Esophagus (tissue), 2 donors: ENCODE data around the gene STX8. TPM values are rescaled to one million over a fixed set of nuclear protein-coding genes. Genes with fewer than 3 reads are reported as not detected.
"Not testable (repeated sequence)": the region's sequence is repeated elsewhere in the genome, so short reads cannot be mapped to it uniquely, and the experiment has no call there.

Experiments used
- H3K27ac ChIP-seq, 2 donors: one replicate each; pipeline ENCODE4 v1.5.1; 2013; ENCODE audit warnings: low read depth in 2 of 2, mild to moderate bottlenecking in 2 of 2, inconsistent platforms in 1 of 2, low read length in 1 of 2, moderate library complexity in 1 of 2
- H3K27me3 ChIP-seq, 2 donors: one replicate each; pipeline ENCODE4 v1.6.1; 2013; ENCODE audit warnings: low read length in 2 of 2, control low read depth in 1 of 2, mild to moderate bottlenecking in 1 of 2; ENCODE audit not compliant: insufficient read depth in 2 of 2, control insufficient read depth in 1 of 2
- H3K36me3 ChIP-seq, 2 donors: one replicate each; pipeline ENCODE4 v1.6.1; 2013; ENCODE audit warnings: low read length in 1 of 2; ENCODE audit not compliant: control insufficient read depth in 2 of 2, insufficient read depth in 2 of 2
- H3K4me1 ChIP-seq, 2 donors: one replicate each; pipeline ENCODE4 v1.6.1; 2013; ENCODE audit warnings: low read length in 1 of 2; ENCODE audit not compliant: control insufficient read depth in 2 of 2, insufficient read depth in 2 of 2
- H3K4me3 ChIP-seq, 2 donors: one replicate each; pipeline ENCODE4 v1.5.1; 2013; ENCODE audit warnings: low read length in 2 of 2, mild to moderate bottlenecking in 2 of 2, low read depth in 1 of 2, moderate library complexity in 1 of 2
- H3K9me3 ChIP-seq, 2 donors: one replicate each; pipeline ENCODE4 v1.6.1; 2013; ENCODE audit warnings: mild to moderate bottlenecking in 2 of 2, low read depth in 1 of 2, low read length in 1 of 2, moderate library complexity in 1 of 2; ENCODE audit not compliant: control insufficient read depth in 2 of 2, insufficient read depth in 1 of 2
- WGBS, 2 donors: extraction: QIAGEN DNeasy Blood & Tissue Kit; methylation state at CpG; one replicate each; pipeline ENCODE4 v1.1.7; 2013; 5-methylcytosine and 5-hydroxymethylcytosine counted together
- polyA plus RNA-seq, 2 donors: library from polyadenylated mRNA; stranded (reverse); fragments of 200-250 nt; gene quantifications; one replicate each; pipeline ENCODE4 v1.2.3, GENCODE V29; 2013
- donor health status: healthy with polysubstance abuse.
- donor health status: Bipolar disorder and iron deficiency.

Gene STX8
- polyA plus RNA-seq, 2 donors = 37.0 to 44.8 TPM

DNA sequence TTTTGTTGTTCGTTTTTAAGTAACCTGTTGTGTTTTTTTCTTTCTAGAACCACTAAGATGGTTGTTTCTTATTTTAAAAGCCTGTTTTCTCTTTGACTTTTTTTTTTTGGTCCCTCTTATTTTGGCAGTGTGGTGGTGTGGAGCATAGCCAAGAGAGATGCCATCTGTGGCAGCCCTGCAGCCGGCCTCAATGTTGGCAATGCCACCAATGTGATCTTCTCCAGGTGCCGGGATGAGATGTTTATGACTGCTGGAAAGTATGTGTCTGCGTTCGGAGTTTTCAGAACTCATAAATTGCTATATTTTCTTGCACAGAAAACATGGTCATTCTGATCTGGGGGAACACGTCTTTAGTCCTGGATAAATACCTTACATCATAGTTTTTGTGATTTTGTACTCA, 18.4 kb upstream of the STX8 start:
- no peak overlapping the region for H3K4me3 ChIP-seq
- no peaks in the 10 kb centered on the region for H3K4me1 ChIP-seq
- H3K9me3 ChIP-seq = no peaks in the 10 kb centered on the region
- H3K27ac ChIP-seq = no peak overlapping the region
- no peaks in the 10 kb centered on the region for H3K27me3 ChIP-seq
- 62 to 69% methylated on average over 6 of the region's 6 CpGs for WGBS, 2 donors
- H3K36me3 ChIP-seq = no peaks in the 10 kb centered on the region

GRCh38 chr17:9587969-9588656, 12.5 kb upstream of the STX8 start:
- WGBS, 2 donors = 88 to 92% methylated on average over 10 of the region's 10 CpGs
- Histone ChIP-seq H3K36me3 (no peaks in the 10 kb centered on the region), H3K27ac (no peak overlapping the region), H3K27me3 (no peaks in the 10 kb centered on the region), H3K4me1 (no peaks in the 10 kb centered on the region), H3K9me3 (no peaks in the 10 kb centered on the region), H3K4me3 (no peak overlapping the region)

- peaks cover 0 to 7% of the 10 kb centered on the region in 2 donors for H3K4me1 ChIP-seq
- no peak overlapping the region for H3K4me3 ChIP-seq
- H3K36me3 ChIP-seq = no peaks in the 10 kb centered on the region
- no peaks in the 10 kb centered on the region for H3K9me3 ChIP-seq
- H3K27me3 ChIP-seq = no peaks in the 10 kb centered on the region
- H3K27ac ChIP-seq = no peak overlapping the region
- 17 to 20% methylated on average over 4 of the region's 4 CpGs for WGBS, 2 donors
These were observed 1.7 kb upstream of the STX8 start for GRCh38 chr17:9577373-9577709.

GRCh38 chr17:9576521-9577372, 1.1 kb upstream of the STX8 start, which contains the start of gene CFAP52:
TSS of gene CFAP52 (plus strand) at chr17:9576642. CDS start at chr17:9576696, 54 bp downstream.
- Histone ChIP-seq H3K27me3 (no peaks in the 10 kb centered on the region), H3K27ac (peak within 1 kb of the TSS in 1 of 2 donors; percentile 57), H3K4me3 (peak within 1 kb of the TSS; percentile 86 to 100), H3K36me3 (no peaks in the 10 kb centered on the region), H3K9me3 (no peaks in the 10 kb centered on the region), H3K4me1 (peaks cover 0 to 7% of the 10 kb centered on the region in 2 donors)
- 9 to 11% methylated on average over 38 of the region's 38 CpGs for WGBS, 2 donors

DNA sequence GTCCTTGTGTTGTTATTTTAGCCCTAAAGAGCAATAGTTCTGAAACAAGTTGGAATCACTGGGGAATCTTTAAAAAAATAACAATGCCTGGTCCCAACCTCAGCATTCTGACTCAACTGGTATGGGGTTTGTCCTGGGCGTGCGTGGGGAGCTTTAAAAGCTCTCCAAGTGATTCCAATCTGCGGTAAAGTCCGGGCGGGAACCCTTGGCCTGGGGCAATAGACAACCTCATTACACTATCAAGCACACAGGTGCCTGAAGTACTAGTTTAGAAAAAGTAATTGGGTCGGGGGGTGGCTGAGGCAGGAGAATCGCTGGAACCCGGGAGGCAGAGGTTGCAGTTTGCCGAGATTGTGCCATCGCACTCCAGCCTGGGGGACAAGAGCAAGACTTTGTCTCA, 4.4 kb downstream of the STX8 start:
- Histone ChIP-seq H3K4me1 (no peaks in the 10 kb centered on the region), H3K27me3 (no peaks in the 10 kb centered on the region), H3K9me3 (no peaks in the 10 kb centered on the region), H3K36me3 (peaks cover 0 to 7% of the 10 kb centered on the region in 2 donors), H3K4me3 (no peak overlapping the region), H3K27ac (no peak overlapping the region)
- WGBS, 2 donors = 73 to 79% methylated on average over 10 of the region's 10 CpGs

- H3K27me3 ChIP-seq = no peaks in the 10 kb centered on the region
These were observed 6.5 kb downstream of the STX8 start for GRCh38 chr17:9568957-9569588.

DNA sequence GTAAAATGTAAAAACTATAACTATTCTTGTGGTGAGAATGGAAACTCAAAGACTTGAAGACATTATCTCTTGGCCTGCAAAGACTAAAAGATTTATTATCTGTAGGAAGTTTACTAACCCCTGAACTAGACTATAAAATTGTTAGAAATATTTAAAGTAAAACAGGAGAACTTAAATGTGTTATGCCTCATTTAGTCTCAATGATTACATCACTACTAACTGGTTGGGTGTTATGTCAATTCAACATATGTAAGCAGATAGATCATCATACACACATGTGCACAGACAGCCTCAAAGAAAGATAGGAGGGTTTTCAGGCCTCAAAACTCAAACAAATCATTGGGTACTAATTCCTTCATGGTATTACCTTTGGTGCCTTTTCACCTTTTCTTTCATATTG, 7.6 kb downstream of the STX8 start:
- H3K36me3 ChIP-seq = peaks cover 0 to 7% of the 10 kb centered on the region in 2 donors
- no peak overlapping the region for H3K4me3 ChIP-seq

More at GRCh38 chr17:9568957-9569588, 6.5 kb downstream of the STX8 start:
- H3K9me3 ChIP-seq = no peaks in the 10 kb centered on the region
- no peak overlapping the region for H3K4me3 ChIP-seq
- no peak overlapping the region for H3K27ac ChIP-seq
- H3K4me1 ChIP-seq = no peaks in the 10 kb centered on the region
- peaks cover 0 to 7% of the 10 kb centered on the region in 2 donors for H3K36me3 ChIP-seq
- 87 to 90% methylated on average over 11 of the region's 11 CpGs for whole genome bisulfite sequencing, 2 donors

DNA sequence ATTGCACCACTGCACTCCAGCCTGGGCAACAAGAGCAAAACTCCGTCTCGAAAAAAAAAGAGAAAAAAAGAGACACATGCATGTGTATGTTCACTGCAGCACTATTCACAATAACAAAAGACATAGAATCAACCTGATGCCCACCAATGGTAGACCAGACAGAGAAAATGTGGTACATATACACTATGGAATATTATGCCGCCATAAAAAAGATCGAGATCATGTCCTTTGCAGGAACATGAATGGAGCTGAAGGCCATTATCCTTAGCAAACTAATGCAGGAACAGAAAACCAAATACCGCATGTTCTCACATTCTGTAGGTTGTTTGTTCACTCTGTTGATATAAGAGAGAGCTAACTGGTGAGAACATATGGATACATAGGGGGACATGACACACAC, 8.9 kb downstream of the STX8 start:
- H3K4me1 ChIP-seq, H3K36me3 ChIP-seq, H3K4me3 ChIP-seq, H3K27me3 ChIP-seq, H3K27ac ChIP-seq, H3K9me3 ChIP-seq: not testable (repeated sequence)
- WGBS, 2 donors = 90 to 96% methylated on average over 5 of the region's 5 CpGs

More for the DNA sequence above, 7.6 kb downstream of the STX8 start:
- Histone ChIP-seq H3K27ac (no peak overlapping the region), H3K4me1 (no peaks in the 10 kb centered on the region), H3K9me3 (no peaks in the 10 kb centered on the region), H3K27me3 (no peaks in the 10 kb centered on the region)

- no peaks in the 10 kb centered on the region for H3K4me1 ChIP-seq
- H3K36me3 ChIP-seq = peaks cover 0 to 7% of the 10 kb centered on the region in 2 donors
- WGBS, 2 donors = 60% methylated on average over 7 of the region's 7 CpGs
- H3K27me3 ChIP-seq = no peaks in the 10 kb centered on the region
- no peak overlapping the region for H3K27ac ChIP-seq
- H3K9me3 ChIP-seq = no peaks in the 10 kb centered on the region
- H3K4me3 ChIP-seq = no peak overlapping the region
These were observed 9.6 kb downstream of the STX8 start for GRCh38 chr17:9566067-9566466.
